GM12878 (cell line): ENCODE data around the gene MT1E.

Experiments
- ATF2 ChIP-seq: IDR thresholded peaks from 2 replicates; pipeline ENCODE4 v1.6.1; 2012; ENCODE audit warnings: low read length, inconsistent platforms
- ATF7 ChIP-seq: fragments of 450-650 bp; IDR thresholded peaks from 2 replicates; pipeline ENCODE4 v1.6.1; 2016; ENCODE audit warnings: low read depth, mild to moderate bottlenecking
- BCL11A ChIP-seq: IDR thresholded peaks from 2 replicates; pipeline ENCODE4 v1.6.1; 2011; ENCODE audit warnings: low read depth, low read length
- CTCF ChIP-seq, 3 experiments: IDR thresholded peaks in 2 of 3; conservative IDR thresholded peaks in 1 of 3; 2 replicates each; pipeline ENCODE4 v1.5.1; 2011; ENCODE audit warnings: low read depth in 3 of 3, low read length in 3 of 3, mild to moderate bottlenecking in 3 of 3, control low read depth in 2 of 3, moderate library complexity in 2 of 3, inconsistent platforms in 1 of 3, mixed read lengths in 1 of 3; ENCODE audit not compliant: control insufficient read depth in 2 of 3, insufficient read depth in 1 of 3; ENCODE audit errors: extremely low read depth in 1 of 3
- EZH2 ChIP-seq: IDR thresholded peaks from 2 replicates; pipeline ENCODE4 v1.6.1; 2012; ENCODE audit warnings: low read depth, mild to moderate bottlenecking, control low read depth, inconsistent platforms, low read length, borderline replicate concordance; ENCODE audit not compliant: control insufficient read depth
- FOXM1 ChIP-seq: IDR thresholded peaks from 2 replicates; pipeline ENCODE4 v1.6.1; 2012; ENCODE audit warnings: low read depth, mild to moderate bottlenecking, inconsistent platforms, low read length, moderate library complexity
- MEF2A ChIP-seq: IDR thresholded peaks from 2 replicates; pipeline ENCODE4 v1.6.1; 2011; ENCODE audit warnings: low read depth, mild to moderate bottlenecking, low read length, moderate library complexity; ENCODE audit not compliant: insufficient read depth
- POLR2A ChIP-seq: IDR thresholded peaks from 2 replicates; pipeline ENCODE4 v1.6.1; 2011; ENCODE audit warnings: low read depth, mild to moderate bottlenecking, low read length
- RBBP5 ChIP-seq: fragments of 200-600 bp; sonication (generic); conservative IDR thresholded peaks from 2 replicates; pipeline ENCODE4 v1.6.1; 2016
- SUZ12 ChIP-seq: fragments of 200-600 bp; sonication (generic); IDR thresholded peaks from one replicate; pipeline ENCODE4 v1.6.1; 2018; ENCODE audit warnings: antibody characterized with exemption, mild to moderate bottlenecking; ENCODE audit not compliant: unreplicated experiment
- TARDBP ChIP-seq: IDR thresholded peaks from 2 replicates; pipeline ENCODE4 v1.6.1; 2016; ENCODE audit warnings: borderline replicate concordance
- TF ChIP-seq, protein P1 (sequence below): IDR thresholded peaks from 2 replicates; pipeline ENCODE4 v1.6.1; 2011; ENCODE audit warnings: low read depth, mild to moderate bottlenecking, low read length, moderate library complexity, borderline replicate concordance; ENCODE audit errors: extremely low read depth

- TF ChIP-seq CTCF (IDR thresholded peaks at IDR 0.05 in 2 of 3, conservative IDR thresholded peaks at IDR 0.05 in 1 of 3; ENCODE audit: control insufficient read depth in 2 of 3, extremely low read depth in 1 of 3, insufficient read depth in 1 of 3, low read depth in 3 of 3, low read length in 3 of 3) (no peak), ATF7 (no peak), TARDBP (no peak), BCL11A (no peak), FOXM1 (no peak), RBBP5 (no peak), MEF2A (no peak), SUZ12 (no peak), ATF2 (no peak), POLR2A (no peak), EZH2 (no peak)
- TF ChIP-seq, protein P1, sequence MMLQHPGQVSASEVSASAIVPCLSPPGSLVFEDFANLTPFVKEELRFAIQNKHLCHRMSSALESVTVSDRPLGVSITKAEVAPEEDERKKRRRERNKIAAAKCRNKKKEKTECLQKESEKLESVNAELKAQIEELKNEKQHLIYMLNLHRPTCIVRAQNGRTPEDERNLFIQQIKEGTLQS: no peak
Measured at GRCh38 chr16:56607109-56607618, 18.4 kb upstream of the MT1E start.
